SJSA1 (cell line): ENCODE results near the gene STKLD1. TPM values are rescaled to one million over a fixed set of nuclear protein-coding genes. Genes with fewer than 3 reads are reported as not detected.

Experiments used
- DNase-seq, 2 experiments: peaks; one replicate each; pipeline ENCODE4 v3.0.0-alpha.2; 2015 to 2020; ENCODE audit warnings: low spot score in 2 of 2, low read depth in 1 of 2
- H3K27ac ChIP-seq: fragments of 250-450 bp; sonication (Bioruptor Pico); 2 replicates; pipeline ENCODE4 v1.5.1; 2020; ENCODE audit warnings: mild to moderate bottlenecking, moderate library complexity
- H3K27me3 ChIP-seq: fragments of 250-450 bp; sonication (Bioruptor Pico); replicated peaks from 2 replicates; pipeline ENCODE4 v1.5.1; 2020; ENCODE audit warnings: mild to moderate bottlenecking, moderate library complexity
- H3K36me3 ChIP-seq: fragments of 250-450 bp; sonication (Bioruptor Pico); 2 replicates; pipeline ENCODE4 v1.5.1; 2020; ENCODE audit warnings: mild to moderate bottlenecking
- H3K4me1 ChIP-seq: fragments of 250-450 bp; sonication (Bioruptor Pico); replicated peaks from 2 replicates; pipeline ENCODE4 v1.6.1; 2021; ENCODE audit warnings: mild to moderate bottlenecking
- H3K4me3 ChIP-seq: fragments of 250-450 bp; sonication (Bioruptor Pico); 2 replicates; pipeline ENCODE4 v1.5.1; 2020; ENCODE audit warnings: mild to moderate bottlenecking
- H3K9me3 ChIP-seq: fragments of 250-450 bp; sonication (Bioruptor Pico); replicated peaks from 2 replicates; pipeline ENCODE4 v1.5.1; 2020; ENCODE audit warnings: mild to moderate bottlenecking
- total RNA-seq: library from RNA; depleted of rRNA; stranded (reverse); fragments of >200 nt; shearing (Covaris generic); gene quantifications from 2 replicates; pipeline ENCODE4 v1.2.3, GENCODE V29; 2014

Gene STKLD1
- total RNA-seq, 1 experiment from 2014 or later: 0.63 TPM

DNA sequence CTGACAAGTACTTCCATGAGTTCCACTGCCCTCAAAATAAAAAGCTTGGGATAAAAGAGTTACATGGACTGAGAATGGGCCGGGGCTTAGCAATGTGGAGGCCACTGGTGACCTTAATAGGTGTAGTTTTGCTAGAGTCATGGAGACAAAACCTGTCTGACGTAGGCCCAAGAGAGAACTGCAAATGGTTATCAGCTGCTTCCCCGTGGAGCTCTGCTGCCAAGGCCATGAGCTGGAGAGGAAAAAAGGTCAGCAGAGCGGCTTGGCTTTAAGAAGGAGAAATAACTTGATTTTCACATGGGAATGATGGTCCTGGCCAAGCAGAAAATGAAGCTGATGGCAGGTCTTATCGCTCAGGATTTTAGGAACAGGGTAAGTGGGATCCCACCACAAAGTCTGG lies 36.5 kb upstream of the STKLD1 start:
- Histone ChIP-seq H3K27ac (no peak overlapping the region), H3K4me3 (no peak overlapping the region), H3K27me3 (no peaks in the 10 kb centered on the region), H3K36me3 (peaks cover 62% of the 10 kb centered on the region), H3K9me3 (no peaks in the 10 kb centered on the region), H3K4me1 (peaks cover 14% of the 10 kb centered on the region)
- DNase-seq: no peak

DNA sequence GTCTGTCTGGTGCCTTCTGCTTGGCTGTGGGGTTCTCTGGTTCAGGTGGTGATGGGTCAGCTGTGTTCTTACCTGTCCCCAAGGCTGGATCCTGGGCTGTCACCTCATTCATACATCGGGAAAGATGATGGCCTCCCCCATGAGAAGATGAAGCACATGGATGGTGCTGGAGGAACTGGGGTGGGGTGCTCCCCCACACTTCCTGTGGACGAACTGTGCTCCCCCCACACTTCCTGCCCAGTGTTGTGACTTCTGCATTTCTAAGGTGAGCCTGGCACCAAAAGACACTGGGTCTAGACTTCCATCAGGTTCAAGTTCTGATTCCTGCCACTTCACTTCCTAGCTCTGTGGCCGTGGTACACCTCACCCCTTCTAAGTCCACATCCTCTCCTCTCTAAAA lies 35.9 kb upstream of the STKLD1 start:
- DNase-seq: no peak
- no peaks in the 10 kb centered on the region for H3K27me3 ChIP-seq
- peaks cover 8% of the 10 kb centered on the region for H3K4me1 ChIP-seq
- H3K9me3 ChIP-seq: no peaks in the 10 kb centered on the region
- H3K36me3 ChIP-seq: peaks cover 64% of the 10 kb centered on the region
- H3K4me3 ChIP-seq: no peak overlapping the region
- no peak overlapping the region for H3K27ac ChIP-seq

DNA sequence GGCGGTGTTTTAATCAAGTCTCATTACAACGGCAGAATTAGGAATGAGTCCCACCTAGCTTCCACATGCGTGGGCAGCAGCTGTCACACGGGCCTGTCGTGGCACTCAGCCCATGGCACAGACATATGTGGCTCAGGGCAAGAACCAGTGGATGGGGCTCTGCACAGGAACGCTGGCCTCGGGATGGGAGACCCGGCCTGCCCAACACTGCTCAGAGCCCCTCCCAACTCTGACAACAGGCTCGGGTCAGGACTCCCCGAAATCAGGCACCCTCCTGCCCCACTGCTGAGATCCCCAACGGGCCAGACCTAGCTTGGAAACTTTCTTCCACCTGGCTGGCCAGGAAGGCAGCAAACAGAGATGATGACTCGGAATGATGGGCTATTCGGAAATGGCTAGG lies 35.2 kb upstream of the STKLD1 start:
- H3K4me3 ChIP-seq: no peak overlapping the region
- no peak for DNase-seq
- H3K36me3 ChIP-seq: peaks cover 70% of the 10 kb centered on the region
- no peaks in the 10 kb centered on the region for H3K9me3 ChIP-seq
- peaks cover 7% of the 10 kb centered on the region for H3K4me1 ChIP-seq
- H3K27ac ChIP-seq: no peak overlapping the region
- no peaks in the 10 kb centered on the region for H3K27me3 ChIP-seq

DNA sequence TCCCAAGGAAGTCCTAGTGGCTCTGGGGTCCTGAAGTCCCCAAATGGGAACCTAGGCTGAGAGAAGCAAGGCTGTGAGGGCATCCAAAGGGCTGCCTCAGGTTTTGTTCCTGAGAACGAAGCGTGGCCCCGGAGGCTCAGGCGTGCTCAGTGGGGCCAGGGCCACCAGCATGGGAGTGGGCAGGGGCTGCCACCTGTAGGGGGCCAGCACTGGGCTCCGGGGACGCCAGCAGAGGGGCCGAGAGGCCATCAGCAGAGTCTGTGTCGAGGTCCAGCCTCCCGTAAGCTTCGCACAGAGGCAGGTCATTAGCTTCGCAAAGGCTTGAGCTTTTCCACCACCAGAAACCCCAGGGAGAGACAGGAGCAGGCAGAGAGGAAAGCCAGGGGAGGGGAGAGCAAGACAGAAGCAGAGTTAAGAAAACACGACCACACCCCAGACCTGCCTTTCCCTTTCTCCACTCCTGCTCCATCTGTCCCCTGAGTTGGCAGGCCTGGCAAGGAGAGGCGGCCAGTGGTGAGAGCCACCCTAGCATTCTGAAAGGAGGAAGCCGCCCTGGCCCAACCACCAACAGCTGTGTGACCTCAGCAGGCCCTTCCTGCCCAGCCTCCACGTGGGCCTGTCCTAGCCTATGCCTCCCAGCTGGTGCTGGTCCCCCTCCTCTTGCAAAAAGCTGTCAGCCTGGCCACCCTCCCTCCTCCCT lies 34.6 kb upstream of the STKLD1 start:
- no peak for DNase-seq
- no peak overlapping the region for H3K4me3 ChIP-seq
- no peak overlapping the region for H3K27ac ChIP-seq
- no peaks in the 10 kb centered on the region for H3K27me3 ChIP-seq
- H3K9me3 ChIP-seq: no peaks in the 10 kb centered on the region
- H3K4me1 ChIP-seq: peaks cover 6% of the 10 kb centered on the region
- H3K36me3 ChIP-seq: peaks cover 73% of the 10 kb centered on the region

DNA sequence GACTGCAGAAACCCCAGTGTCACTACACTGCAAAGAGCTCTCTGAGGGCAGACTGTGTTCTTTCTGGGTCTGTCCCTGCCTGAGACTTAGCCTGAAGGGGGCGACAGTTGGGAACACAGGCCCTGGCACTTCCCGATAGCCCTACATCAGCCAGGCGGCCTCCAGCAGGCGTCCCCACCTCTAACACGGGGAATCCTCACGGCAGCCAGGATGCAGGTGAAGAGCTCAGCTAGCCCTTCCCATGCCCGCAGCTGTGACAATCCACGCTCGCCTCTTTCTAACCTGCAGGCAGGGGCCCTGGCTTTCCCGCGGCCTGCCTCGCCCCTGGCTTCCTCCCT lies 34.1 kb upstream of the STKLD1 start:
- no peaks in the 10 kb centered on the region for H3K27me3 ChIP-seq
- peaks cover 75% of the 10 kb centered on the region for H3K36me3 ChIP-seq
- H3K27ac ChIP-seq: no peak overlapping the region
- DNase-seq: no peak
- H3K9me3 ChIP-seq: no peaks in the 10 kb centered on the region
- no peak overlapping the region for H3K4me3 ChIP-seq
- H3K4me1 ChIP-seq: peaks cover 9% of the 10 kb centered on the region

DNA sequence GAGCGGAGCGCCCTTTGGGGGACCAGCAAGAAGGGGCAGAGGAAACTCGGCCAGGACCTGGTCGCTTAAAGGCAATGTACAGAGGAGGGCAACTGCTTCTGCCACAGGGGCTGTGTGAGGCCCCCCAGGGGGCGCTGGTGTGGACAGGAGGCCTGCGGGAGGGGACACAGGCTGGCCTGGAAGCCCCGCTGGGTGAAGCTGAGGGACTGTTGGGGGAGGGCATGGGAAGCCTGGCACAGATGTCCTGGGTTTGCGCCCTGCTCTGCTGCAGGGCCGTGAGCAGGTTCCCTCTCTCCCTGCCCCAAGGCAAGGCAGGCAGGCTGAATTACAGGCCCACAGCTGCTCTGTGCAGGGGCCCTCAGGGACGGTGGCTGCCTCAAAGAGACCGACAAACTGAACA lies 33.6 kb upstream of the STKLD1 start:
- Histone ChIP-seq H3K4me3 (no peak overlapping the region), H3K9me3 (no peaks in the 10 kb centered on the region), H3K27ac (no peak overlapping the region), H3K27me3 (no peaks in the 10 kb centered on the region), H3K4me1 (peaks cover 10% of the 10 kb centered on the region), H3K36me3 (peaks cover 77% of the 10 kb centered on the region)
- DNase-seq: no peak

DNA sequence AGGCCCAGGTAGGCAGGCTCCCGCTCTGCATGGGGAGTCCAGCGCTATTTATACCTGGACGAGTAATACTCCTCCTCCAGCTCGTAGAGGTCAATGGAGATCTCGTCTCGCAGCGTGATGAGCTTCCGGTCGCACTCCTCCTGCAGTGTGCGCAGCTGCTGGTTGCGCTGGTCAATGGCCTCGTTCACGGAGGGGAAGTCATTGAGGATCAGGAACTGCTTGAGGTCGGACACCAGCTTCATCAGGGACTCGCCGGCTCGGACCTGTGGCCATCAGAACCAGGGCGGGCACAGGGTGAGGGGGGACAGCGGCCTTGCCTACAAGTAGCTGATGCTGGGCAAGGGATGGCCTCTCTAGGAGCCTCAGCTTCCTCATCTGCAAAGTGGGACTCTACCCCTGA lies 32.1 kb upstream of the STKLD1 start:
- no peaks in the 10 kb centered on the region for H3K27me3 ChIP-seq
- H3K27ac ChIP-seq: no peak overlapping the region
- H3K4me1 ChIP-seq: peaks cover 14% of the 10 kb centered on the region
- H3K4me3 ChIP-seq: no peak overlapping the region
- no peaks in the 10 kb centered on the region for H3K9me3 ChIP-seq
- H3K36me3 ChIP-seq: peaks cover 83% of the 10 kb centered on the region
- no peak for DNase-seq

DNA sequence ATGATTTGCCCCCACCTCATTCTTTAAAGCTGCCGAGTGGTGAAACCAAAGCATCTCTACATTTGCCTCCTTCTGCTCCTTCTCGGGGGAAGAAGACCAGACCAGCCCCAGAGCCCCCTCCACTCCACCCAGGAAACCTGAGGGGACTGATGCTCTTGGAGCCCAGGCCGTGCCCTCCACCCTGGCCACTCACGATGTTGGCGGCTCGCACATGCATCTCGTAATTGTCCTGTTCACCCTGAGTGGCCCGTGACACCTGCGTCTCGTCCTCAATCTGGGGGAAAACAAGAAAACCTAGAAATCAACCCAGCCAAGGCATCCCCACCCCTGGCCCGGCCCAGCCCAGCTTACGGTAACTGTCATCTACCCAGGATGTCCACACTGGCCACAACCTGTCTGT lies 31.2 kb upstream of the STKLD1 start:
- no peak overlapping the region for H3K27ac ChIP-seq
- H3K27me3 ChIP-seq: no peaks in the 10 kb centered on the region
- no peaks in the 10 kb centered on the region for H3K9me3 ChIP-seq
- H3K4me1 ChIP-seq: peaks cover 23% of the 10 kb centered on the region
- peaks cover 85% of the 10 kb centered on the region for H3K36me3 ChIP-seq
- no peak overlapping the region for H3K4me3 ChIP-seq
- no peak for DNase-seq

DNA sequence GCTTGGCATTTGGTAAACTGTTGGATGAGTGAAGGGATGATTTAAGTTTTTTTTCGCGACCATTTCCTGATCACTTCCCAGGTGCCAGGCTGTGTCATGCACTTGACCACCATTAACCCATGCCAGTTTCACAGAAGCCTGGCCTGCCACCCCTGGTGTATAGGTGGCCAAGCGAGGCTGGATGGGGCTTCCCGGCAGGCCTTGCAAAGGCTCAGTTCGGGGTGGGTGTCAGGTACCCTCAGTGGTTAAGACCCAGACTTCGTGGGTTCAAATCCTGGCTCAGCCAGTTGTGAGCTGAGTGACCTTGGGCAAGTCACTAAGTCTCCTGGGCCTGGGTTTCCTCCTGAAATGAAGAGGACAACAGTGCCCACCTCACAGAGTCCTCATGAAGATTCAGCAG lies 30.6 kb upstream of the STKLD1 start:
- Histone ChIP-seq H3K27me3 (no peaks in the 10 kb centered on the region), H3K4me3 (no peak overlapping the region), H3K27ac (no peak overlapping the region), H3K36me3 (peaks cover 87% of the 10 kb centered on the region), H3K9me3 (no peaks in the 10 kb centered on the region), H3K4me1 (peaks cover 23% of the 10 kb centered on the region)
- DNase-seq: no peak

DNA sequence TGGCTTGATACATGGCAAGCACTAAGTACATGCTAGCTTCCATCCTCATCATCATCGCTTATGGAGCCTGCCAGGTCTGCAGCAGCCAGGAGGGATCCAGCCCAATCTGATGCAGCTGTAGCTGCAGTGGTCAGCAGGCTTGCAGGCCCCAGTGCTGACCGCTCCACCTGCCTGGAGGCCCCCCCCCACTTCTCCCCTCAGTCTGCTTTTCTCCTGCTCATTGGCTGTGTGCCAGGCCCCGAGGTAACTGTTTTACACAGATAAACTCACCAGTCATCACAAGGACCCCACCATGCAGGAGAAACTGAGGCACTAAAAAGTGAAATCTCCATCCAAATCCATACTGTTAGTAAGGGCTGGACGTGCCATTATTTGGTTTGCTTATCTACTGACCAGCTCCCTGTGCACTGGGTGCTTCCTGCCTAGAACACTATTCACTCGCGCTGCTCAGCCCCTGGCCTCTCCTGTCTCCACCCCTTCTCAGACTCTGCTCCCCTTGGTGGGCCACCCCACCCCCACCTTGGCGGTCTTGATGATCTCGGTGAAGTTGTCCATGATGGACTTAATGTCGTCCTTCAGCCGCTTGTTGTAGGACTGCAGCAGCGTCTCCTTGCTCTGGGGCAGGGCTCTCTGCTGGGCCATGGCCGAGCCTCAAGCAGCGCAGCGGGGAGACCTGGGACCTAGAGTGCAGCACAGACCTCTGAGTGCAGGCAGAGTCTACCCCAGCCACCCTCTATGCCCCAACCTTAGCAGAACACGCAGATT lies 30.0 kb upstream of the STKLD1 start:
- Histone ChIP-seq H3K27me3 (no peaks in the 10 kb centered on the region), H3K36me3 (peaks cover 87% of the 10 kb centered on the region), H3K27ac (no peak overlapping the region), H3K4me3 (peak overlapping the region; percentile 93), H3K4me1 (peaks cover 23% of the 10 kb centered on the region), H3K9me3 (no peaks in the 10 kb centered on the region)
- DNase-seq: no peak

DNA sequence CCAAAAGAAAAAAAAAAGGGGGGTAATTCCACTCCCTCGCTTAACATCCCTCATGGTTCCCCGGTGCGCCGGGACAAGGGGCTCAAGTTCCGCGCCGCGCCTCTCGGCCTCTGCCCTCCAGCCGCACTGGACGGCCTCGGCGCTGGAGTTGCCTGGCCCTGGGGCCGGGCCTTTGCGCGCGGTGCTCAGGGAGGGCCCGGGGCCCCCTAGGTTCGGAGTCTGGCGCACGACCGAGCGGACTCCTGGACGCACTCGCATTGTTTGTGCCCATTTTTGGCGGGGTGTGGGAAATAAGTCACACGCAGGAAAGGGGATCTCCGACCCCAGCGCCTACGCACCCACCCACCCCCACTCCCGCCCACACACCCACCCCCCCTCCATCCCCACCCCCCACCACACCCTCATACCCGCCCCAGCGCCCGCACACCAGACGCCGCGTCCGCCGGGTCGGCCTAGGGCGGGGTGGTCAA lies 28.6 kb upstream of the STKLD1 start:
- DNase-seq: peak in 1 of 2 experiments; percentile 48
- Histone ChIP-seq H3K36me3 (peaks cover 87% of the 10 kb centered on the region), H3K9me3 (no peaks in the 10 kb centered on the region), H3K4me1 (peaks cover 23% of the 10 kb centered on the region), H3K27me3 (no peaks in the 10 kb centered on the region), H3K4me3 (peak overlapping the region; percentile 93), H3K27ac (peak overlapping the region; percentile 92)

DNA sequence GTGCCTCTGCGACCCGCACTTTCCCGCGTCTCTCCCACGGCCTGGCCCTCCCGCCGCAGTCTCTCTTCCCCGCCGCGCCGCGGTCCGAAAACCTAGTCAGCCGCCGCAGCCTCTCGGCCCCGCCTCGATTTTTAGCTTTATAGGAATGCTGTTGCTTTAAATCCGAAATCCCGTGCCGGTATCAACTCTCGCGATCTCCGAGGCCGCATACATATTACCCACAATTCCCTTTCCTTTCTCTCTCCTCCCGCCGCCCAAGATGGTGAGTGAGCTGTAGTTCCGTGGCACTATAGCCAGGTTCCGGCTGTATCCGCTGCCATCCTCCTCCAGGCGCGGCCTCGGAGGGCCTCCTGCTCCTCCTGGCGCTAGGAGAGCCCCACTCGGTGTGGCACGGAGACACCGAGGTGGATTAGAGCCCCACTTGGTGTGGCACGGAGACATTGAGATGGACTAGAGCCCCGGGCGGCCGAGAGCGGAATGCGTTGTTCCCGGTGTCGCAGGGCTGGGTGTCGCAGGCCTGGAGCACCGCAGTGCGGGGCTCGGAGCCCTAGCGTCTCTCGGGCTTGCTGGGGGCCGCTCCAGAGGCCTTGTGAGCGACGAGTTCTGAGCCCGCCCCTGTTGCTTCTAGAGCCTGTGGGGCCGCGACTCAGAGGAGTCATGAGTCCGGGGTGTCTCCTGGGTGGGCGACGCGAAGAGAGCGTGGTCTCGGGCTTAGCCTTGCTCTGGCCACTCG lies 28.0 kb upstream of the STKLD1 start, which contains the start of the genes MED22 and RPL7A:
Gene MED22 (minus strand): TSS at position 147 of the 733 bp plus-strand sequence. CDS start 1,469 bp downstream, outside the sequence.
Gene RPL7A (plus strand): TSS at position 234 of the 733 bp plus-strand sequence. CDS start 26 bp downstream, at position 260.
- peak; percentile 91 to 93 for DNase-seq
- H3K27ac ChIP-seq: peak within 1 kb of the TSS; percentile 92
- peak within 1 kb of the TSS; percentile 93 for H3K4me3 ChIP-seq
- no peaks in the 10 kb centered on the region for H3K27me3 ChIP-seq
- no peaks in the 10 kb centered on the region for H3K9me3 ChIP-seq
- peaks cover 23% of the 10 kb centered on the region for H3K4me1 ChIP-seq
- peaks cover 87% of the 10 kb centered on the region for H3K36me3 ChIP-seq

DNA sequence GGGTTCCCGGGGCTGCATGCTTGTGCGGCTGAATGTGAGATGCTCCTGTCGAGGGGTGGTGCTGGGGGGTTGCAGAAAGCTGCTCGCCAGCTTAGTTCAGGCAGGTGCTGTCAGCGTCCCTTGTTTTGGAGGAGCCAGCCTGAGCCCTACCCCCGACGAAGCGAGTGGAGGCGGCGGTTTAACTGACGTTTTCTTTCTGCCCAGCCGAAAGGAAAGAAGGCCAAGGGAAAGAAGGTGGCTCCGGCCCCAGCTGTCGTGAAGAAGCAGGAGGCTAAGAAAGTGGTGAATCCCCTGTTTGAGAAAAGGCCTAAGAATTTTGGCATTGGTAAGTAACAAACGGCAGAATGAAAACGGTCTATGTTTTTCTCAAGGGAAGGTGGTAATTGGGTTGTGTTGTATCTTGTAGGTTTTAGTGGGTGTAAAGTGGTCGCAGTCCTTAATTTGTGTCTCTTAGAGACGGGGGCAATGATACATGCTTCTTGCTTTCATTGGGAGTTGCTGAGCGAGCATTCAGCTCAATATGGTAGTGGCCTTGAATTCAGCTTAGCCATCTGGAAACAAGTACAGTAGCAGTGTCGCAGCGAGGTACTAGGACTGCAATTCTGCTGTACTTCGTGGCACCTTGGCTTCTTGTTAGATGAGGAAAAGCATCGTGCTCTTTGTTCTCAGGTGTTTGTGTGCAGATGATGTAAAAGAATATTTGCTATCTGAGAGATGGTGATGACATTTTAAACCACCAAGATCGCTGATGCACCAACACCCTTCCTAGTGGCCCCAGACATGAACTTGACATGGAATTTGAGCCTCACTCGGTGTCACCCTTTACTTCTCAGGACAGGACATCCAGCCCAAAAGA lies 27.2 kb upstream of the STKLD1 start:
- Histone ChIP-seq H3K27ac (peak overlapping the region; percentile 92), H3K27me3 (no peaks in the 10 kb centered on the region), H3K4me3 (peak overlapping the region; percentile 93), H3K9me3 (no peaks in the 10 kb centered on the region), H3K36me3 (peaks cover 89% of the 10 kb centered on the region), H3K4me1 (peaks cover 23% of the 10 kb centered on the region)
- DNase-seq: no peak
